Measurements from ENCODE around the gene CLOCK. TPM values are rescaled to one million over a fixed set of nuclear protein-coding genes. Genes with fewer than 3 reads are reported as not detected.

Gene CLOCK
- total RNA-seq, 1 donor from 2014 or later: 17.5 TPM

GRCh38 chr4:55524844-55525571 lies 21.7 kb downstream of the CLOCK start:
- TF ChIP-seq CTCF (conservative IDR thresholded peaks at IDR 0.05): no peak
- H3K27me3 Mint-ChIP-seq: no peaks in the 10 kb centered on the region
- no peak overlapping the region for H3K4me3 Mint-ChIP-seq
- no peak overlapping the region for H3K27ac Mint-ChIP-seq
- peaks cover 4% of the 10 kb centered on the region for H3K4me1 Mint-ChIP-seq (ENCODE audit: unreplicated experiment)
- no peak for DNase-seq (ENCODE audit: extremely low spot score, unreplicated experiment)
- H3K36me3 Mint-ChIP-seq: peaks cover 12% of the 10 kb centered on the region
- H3K9me3 Mint-ChIP-seq: no peaks in the 10 kb centered on the region

GRCh38 chr4:55518442-55518841 lies 28.3 kb downstream of the CLOCK start:
- no peak overlapping the region for H3K4me3 Mint-ChIP-seq
- H3K36me3 Mint-ChIP-seq: peaks cover 8% of the 10 kb centered on the region
- no peak for TF ChIP-seq CTCF (conservative IDR thresholded peaks at IDR 0.05)
- DNase-seq (ENCODE audit: extremely low spot score, unreplicated experiment): no peak
- peaks cover 4% of the 10 kb centered on the region for H3K9me3 Mint-ChIP-seq
- no peaks in the 10 kb centered on the region for H3K4me1 Mint-ChIP-seq (ENCODE audit: unreplicated experiment)
- no peaks in the 10 kb centered on the region for H3K27me3 Mint-ChIP-seq
- no peak overlapping the region for H3K27ac Mint-ChIP-seq

- Mint-ChIP-seq H3K4me1 (ENCODE audit: unreplicated experiment) (no peaks in the 10 kb centered on the region), H3K4me3 (no peak overlapping the region), H3K27me3 (no peaks in the 10 kb centered on the region), H3K9me3 (peaks cover 4% of the 10 kb centered on the region), H3K36me3 (peaks cover 7% of the 10 kb centered on the region), H3K27ac (no peak overlapping the region)
- no peak for DNase-seq (ENCODE audit: extremely low spot score, unreplicated experiment)
- TF ChIP-seq CTCF (conservative IDR thresholded peaks at IDR 0.05): no peak
These were observed 29.0 kb downstream of the CLOCK start for GRCh38 chr4:55517526-55518229.

GRCh38 chr4:55512922-55513571 lies 33.7 kb downstream of the CLOCK start:
- peaks cover 3% of the 10 kb centered on the region for H3K9me3 Mint-ChIP-seq
- no peak for DNase-seq (ENCODE audit: extremely low spot score, unreplicated experiment)
- peaks cover 5% of the 10 kb centered on the region for H3K36me3 Mint-ChIP-seq
- H3K27me3 Mint-ChIP-seq: no peaks in the 10 kb centered on the region
- no peak overlapping the region for H3K4me3 Mint-ChIP-seq
- no peak for TF ChIP-seq CTCF (conservative IDR thresholded peaks at IDR 0.05)
- H3K27ac Mint-ChIP-seq: no peak overlapping the region
- no peaks in the 10 kb centered on the region for H3K4me1 Mint-ChIP-seq (ENCODE audit: unreplicated experiment)

- Mint-ChIP-seq H3K36me3 (peaks cover 11% of the 10 kb centered on the region), H3K27me3 (no peaks in the 10 kb centered on the region), H3K27ac (no peak overlapping the region), H3K9me3 (no peaks in the 10 kb centered on the region), H3K4me3 (no peak overlapping the region), H3K4me1 (ENCODE audit: unreplicated experiment) (no peaks in the 10 kb centered on the region)
- TF ChIP-seq CTCF (conservative IDR thresholded peaks at IDR 0.05): no peak
- no peak for DNase-seq (ENCODE audit: extremely low spot score, unreplicated experiment)
These were observed 34.6 kb downstream of the CLOCK start for GRCh38 chr4:55512077-55512476.
